GM18517 (cell line): ENCODE results near the gene LHX5.
"Not testable (repeated sequence)": the region's sequence is repeated elsewhere in the genome, so short reads cannot be mapped to it uniquely, and the experiment has no call there.

Experiments used
- ATAC-seq: cut with Tn5 transposase; IDR thresholded peaks from one replicate; pipeline ENCODE4 v1.9.1; 2021; ENCODE audit warnings: mild to moderate bottlenecking, moderate library complexity; ENCODE audit not compliant: unreplicated experiment

Gene LHX5

DNA sequence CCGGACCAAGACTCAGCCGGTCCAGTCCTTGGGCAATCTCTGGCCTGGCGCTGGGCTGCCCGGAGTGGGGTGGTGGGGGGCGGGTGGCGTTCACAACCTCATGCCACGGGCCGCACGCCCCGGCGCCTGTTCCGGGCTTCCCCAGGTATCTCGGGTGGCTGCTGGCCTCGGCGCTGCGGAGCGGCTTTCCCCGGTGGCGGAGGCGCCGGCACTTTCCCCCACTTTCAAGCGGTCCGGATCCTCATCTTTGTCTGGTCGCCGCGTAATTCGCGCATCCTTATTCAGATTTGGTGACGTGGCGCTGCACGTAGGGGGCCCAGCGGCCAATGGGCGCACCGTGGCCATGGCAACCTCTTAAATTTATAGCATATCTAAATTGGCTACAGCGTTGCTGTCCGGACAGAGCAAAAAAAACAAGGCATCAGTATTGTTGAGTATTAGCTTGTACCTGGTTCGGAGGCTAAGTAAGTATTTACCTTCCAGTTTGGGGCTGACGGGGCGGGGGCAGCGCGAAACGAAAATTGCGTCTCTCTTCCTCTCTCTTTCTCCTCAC, at the start of gene LHX5:
Gene LHX5 (minus strand): TSS at position 253 of the 553 bp plus-strand sequence. CDS start 373 bp downstream, outside the sequence.
- no peak for ATAC-seq

GRCh38 chr12:113519464-113520307, 48.0 kb upstream of the LHX5 start:
- ATAC-seq, result no peak

DNA sequence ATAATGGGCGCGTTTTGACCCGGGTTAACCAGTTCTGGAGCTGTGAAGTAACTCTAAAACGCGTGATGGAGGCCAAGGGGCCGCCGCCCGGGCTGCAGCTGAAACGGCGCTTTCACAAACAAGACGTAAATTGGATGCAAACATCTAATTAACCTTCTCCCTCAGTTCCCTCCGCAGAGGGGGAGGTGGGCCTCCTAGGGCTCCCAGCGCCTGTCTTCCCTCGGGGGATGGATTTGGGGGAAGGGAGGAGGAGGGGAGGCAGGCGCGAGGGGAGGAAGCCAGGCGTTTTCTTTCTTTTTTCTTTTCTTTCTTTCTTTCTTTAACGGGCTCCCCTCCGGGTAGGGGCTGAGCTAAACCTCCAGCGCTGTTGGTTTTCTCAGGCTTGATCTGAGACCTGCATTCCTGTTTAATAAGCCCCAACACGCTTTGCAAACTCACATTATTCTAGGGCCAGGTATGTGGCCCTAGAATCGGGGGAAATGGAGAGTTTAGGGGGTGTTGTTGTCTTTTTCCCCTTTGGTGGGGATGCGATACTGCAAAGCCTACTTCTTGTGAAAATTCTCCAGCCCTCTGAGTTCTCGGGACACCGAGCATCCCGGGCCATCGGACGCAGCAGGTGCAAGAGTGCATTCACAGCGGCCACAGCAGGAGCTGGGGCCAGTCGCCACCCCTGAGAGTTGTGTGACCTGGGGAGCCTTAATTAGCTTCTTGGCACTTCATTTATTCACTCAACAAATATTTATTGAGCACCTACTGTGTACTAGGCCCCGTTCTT, 43.6 kb upstream of the LHX5 start:
- no peak for ATAC-seq

GRCh38 chr12:113514602-113515001, 42.9 kb upstream of the LHX5 start:
- ATAC-seq, result no peak

GRCh38 chr12:113512568-113512967, 40.9 kb upstream of the LHX5 start:
- no peak for ATAC-seq

DNA sequence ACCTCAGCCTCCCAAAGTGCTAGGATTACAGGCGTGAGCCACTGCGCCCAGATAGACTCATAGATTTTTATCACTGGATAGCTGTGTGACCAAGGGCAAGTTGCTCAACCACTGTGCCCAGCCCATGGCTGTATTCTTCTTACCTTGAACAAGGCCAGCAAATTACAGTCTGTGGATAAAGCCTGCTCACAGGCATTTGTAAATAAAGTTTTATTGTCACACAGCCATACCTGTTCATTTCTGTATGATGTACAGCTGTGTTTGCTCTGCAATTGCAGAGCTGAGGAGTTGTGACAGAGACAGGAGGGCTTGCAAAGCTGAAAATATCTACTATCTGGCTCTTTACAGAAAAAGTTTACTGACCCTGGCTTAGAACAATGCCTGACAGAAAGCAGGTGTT, 35.2 kb upstream of the LHX5 start:
- ATAC-seq, result no peak

DNA sequence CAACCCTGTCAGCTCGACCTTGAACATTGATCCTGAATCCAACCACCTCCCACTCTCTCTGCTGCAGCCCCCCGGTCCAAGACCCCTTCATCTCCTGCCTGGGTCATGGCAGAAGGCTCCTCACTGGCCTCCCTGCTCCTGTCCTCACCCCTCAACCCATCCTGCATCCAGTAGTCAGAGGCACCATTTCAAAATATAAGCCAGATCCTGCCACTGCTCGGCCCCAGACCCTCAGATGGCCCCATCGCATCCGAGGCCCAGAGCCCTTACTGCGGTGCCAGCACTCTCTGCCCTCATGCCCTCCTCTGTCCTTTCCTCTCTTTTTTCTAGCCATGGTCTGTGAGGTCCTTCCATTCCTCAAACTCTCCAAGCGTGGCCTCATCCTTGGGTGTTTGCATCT, 34.3 kb upstream of the LHX5 start:
- ATAC-seq, result no peak

- no peak for ATAC-seq
Observed at GRCh38 chr12:113504917-113505316, 33.2 kb upstream of the LHX5 start.

DNA sequence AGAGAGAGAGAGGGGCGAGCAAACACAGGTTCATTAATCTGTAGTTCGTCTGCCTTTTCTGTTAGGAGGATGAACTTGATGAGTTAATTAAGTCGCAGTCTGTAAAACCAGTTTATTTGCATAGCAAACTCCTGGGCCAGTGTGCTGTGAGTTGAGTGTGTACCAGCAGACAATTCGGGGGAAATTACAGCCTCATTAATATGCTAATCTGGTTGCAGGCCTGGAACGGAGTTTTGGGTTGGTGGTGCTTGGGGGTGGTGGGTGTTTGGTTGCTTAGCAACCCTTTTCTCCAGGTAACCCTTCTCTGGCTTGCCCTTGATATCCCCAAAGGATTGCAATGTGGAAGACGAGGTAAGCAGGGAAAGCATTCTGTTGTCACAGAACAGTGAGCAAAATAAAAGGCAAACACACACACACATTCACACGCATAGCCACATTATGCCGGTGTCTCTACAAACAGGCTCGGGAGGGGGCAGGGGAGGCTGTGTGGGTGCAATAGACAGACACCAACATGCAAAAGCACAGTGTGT, 29.2 kb upstream of the LHX5 start:
- no peak for ATAC-seq

GRCh38 chr12:113500306-113500675, 28.6 kb upstream of the LHX5 start:
- ATAC-seq, result no peak

- ATAC-seq, result no peak
Observed at GRCh38 chr12:113498490-113498889, 26.8 kb upstream of the LHX5 start.

DNA sequence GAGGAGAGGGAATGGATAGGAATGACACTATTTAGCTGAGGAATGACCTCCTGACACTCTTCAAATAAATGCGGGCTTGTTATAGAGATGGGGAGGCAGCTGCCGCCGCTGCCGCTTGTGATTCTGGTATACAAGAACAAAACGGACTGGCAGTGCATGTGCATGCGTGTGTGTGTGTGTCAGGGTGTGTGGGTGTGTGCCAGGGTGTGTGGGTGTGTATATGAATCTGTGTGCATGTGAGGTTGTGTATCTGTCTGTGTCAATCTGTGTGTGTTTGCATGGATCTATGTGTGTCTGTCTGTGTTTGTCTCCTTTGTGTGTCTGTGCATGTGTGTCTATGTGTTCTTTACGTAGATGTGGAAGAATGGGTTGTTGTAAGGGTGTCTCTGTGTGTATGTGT, 26.0 kb upstream of the LHX5 start:
- ATAC-seq, result no peak

DNA sequence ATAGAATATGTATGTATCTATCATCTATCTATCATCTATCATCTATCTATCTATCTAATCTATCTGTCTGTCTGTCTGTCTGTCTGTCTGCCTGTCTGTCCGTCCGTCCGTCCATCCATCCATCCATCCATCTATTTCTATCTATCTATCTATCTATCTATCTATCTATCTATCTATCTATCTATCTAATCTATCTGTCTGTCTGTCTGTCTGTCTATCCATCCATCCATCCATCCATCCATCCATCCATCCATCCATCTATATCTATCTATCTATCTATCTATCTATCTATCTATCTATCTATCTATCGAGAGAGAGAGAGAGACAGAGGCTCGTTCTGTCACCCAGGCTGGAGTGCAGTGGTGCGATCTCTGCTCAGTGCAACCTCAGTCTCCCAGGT, 24.3 kb upstream of the LHX5 start:
- ATAC-seq, result not testable (repeated sequence)

GRCh38 chr12:113488322-113488721, 16.7 kb upstream of the LHX5 start:
- no peak for ATAC-seq

DNA sequence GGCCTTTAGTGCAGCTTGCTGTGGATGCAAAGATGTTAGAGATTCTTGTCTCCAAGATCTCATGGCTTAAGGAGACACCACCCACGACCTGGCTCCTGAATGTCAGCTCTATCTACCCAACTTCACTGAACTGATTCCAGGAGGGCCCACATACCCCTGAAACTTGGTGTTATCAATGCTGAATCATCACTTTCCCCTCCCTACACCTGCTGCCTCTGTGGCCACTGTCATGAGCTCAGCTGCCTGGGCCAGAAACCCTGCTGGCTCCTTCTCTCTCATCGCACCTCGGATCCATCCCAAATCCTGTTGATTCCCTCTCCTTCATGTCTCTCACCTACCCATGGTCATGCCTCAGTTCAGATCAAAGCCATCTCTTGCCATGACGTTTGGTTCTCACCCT, 15.1 kb upstream of the LHX5 start:
- ATAC-seq, result no peak

DNA sequence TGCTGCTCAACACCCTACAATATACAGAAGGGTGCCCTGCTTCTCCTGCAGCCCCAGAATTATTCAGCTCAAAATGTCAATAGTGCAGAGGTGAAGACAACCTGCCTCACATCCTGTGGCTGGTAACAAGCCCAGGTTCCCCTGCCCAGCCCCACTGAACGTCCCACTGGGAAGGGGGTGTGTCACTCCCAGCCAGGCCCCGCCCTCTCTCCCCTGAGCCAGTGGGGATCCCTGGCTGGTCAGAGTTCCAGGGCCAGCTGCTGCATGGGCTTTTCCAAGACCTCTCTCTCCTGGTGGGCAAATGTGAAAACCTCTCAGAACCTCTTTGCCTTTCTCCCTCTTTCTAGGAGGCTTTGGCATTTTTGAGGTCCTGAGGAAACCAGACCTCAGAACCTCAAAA, 13.7 kb upstream of the LHX5 start:
- no peak for ATAC-seq

GRCh38 chr12:113482334-113482733, 10.7 kb upstream of the LHX5 start:
- ATAC-seq, result no peak

- no peak for ATAC-seq
Observed at GRCh38 chr12:113480336-113480971, 8.8 kb upstream of the LHX5 start.

DNA sequence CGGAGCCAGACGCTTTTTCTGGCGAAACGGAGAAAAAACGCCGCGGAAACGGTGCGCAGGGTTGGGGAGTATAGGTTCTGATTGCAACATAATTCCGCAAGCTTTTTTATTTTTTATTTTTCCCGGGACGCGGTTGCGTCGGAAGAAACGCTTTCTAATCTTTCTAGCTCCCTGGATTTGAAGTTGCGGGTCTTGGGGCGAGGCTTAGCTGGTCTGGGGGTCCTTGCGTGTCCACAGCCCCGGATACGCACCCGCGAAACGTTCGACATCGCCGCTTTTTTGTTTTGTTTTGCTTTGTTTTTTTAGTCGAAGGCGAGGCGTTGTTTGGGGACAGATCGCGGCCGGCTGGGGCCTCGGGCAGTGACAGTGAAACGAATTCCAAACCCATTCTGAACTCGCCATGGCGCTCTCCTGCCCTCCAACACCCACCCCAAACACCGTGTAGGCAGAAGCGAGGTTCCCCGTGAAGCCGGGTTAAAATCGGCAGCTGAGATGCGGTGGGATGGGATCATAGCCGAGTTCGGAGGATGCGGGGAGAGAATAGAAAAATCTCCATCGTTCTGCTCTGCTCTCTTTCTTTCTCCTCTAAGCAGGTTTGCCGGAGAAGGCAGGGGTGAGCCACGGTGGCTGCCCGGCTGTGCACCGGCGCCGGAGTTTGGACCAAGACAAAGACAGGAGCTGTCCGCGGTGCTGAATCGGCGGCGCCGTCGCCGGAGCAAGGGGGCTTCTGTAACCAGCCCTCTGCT, 8.1 kb upstream of the LHX5 start:
- ATAC-seq, result no peak

- ATAC-seq, result no peak
Observed at GRCh38 chr12:113479216-113479589, 7.5 kb upstream of the LHX5 start.
